OCI-LY1 (cell line): ENCODE measurements around the gene AMBRA1.

Source experiments
- H2AFZ ChIP-seq: fragments of 200-600 bp; sonication (generic), shearing (Covaris generic); 2 replicates; pipeline ENCODE4 v1.6.0; 2014; ENCODE audit warnings: antibody characterized with exemption, mild to moderate bottlenecking, low read length
- H3F3A ChIP-seq: fragments of 200-600 bp; sonication (generic), shearing (Covaris generic); 2 replicates; pipeline ENCODE4 v1.6.0; 2014; ENCODE audit warnings: mild to moderate bottlenecking, antibody characterized with exemption, low read length, moderate library complexity; ENCODE audit not compliant: insufficient read depth
- H3K27ac ChIP-seq: fragments of 200-600 bp; sonication (generic); 2 replicates; pipeline ENCODE4 v1.5.1; 2014; ENCODE audit warnings: low read length, mixed run types, mild to moderate bottlenecking, low read depth; ENCODE audit not compliant: poor library complexity, severe bottlenecking
- H3K27me3 ChIP-seq: fragments of 200-600 bp; sonication (generic); 2 replicates; pipeline ENCODE4 v1.6.0; 2014; ENCODE audit warnings: antibody characterized with exemption, mild to moderate bottlenecking, low read length, moderate library complexity; ENCODE audit not compliant: insufficient read depth
- H3K36me3 ChIP-seq: fragments of 200-600 bp; sonication (generic); 2 replicates; pipeline ENCODE4 v1.6.1; 2014; ENCODE audit warnings: mild to moderate bottlenecking, antibody characterized with exemption, low read length, moderate library complexity, mixed read lengths; ENCODE audit not compliant: insufficient read depth
- H3K4me1 ChIP-seq: fragments of 200-600 bp; sonication (generic); 2 replicates; pipeline ENCODE4 v1.5.1; 2014; ENCODE audit warnings: mild to moderate bottlenecking, low read length, moderate library complexity; ENCODE audit not compliant: insufficient read depth, severe bottlenecking
- H3K4me2 ChIP-seq: fragments of 200-600 bp; sonication (generic), shearing (Covaris generic); 2 replicates; pipeline ENCODE4 v1.6.1; 2014; ENCODE audit warnings: low read length
- H3K4me3 ChIP-seq: fragments of 200-600 bp; sonication (generic); 2 replicates; pipeline ENCODE4 v1.5.1; 2014; ENCODE audit warnings: low read length, low read depth, mild to moderate bottlenecking, mixed read lengths; ENCODE audit not compliant: poor library complexity, severe bottlenecking
- H3K79me2 ChIP-seq: fragments of 200-600 bp; shearing (Covaris generic); 2 replicates; pipeline ENCODE4 v1.6.1; 2016; ENCODE audit warnings: mixed run types, low read length, mixed read lengths; ENCODE audit not compliant: insufficient read depth
- H3K9ac ChIP-seq: fragments of 200-600 bp; sonication (generic), shearing (Covaris generic); 2 replicates; pipeline ENCODE4 v1.6.1; 2014; ENCODE audit warnings: mild to moderate bottlenecking, low read length, mixed read lengths
- H3K9me2 ChIP-seq: fragments of 200-600 bp; sonication (generic), shearing (Covaris generic); 2 replicates; pipeline ENCODE4 v1.6.1; 2014; ENCODE audit warnings: low read depth, mild to moderate bottlenecking, low read length, mixed read lengths
- H3K9me3 ChIP-seq: fragments of 200-600 bp; shearing (Covaris generic); 2 replicates; pipeline ENCODE4 v1.6.1; 2014; ENCODE audit warnings: low read length, mixed read lengths
- H4K20me1 ChIP-seq: fragments of 200-600 bp; sonication (generic), shearing (Covaris generic); 2 replicates; pipeline ENCODE4 v1.6.0; 2016; ENCODE audit warnings: mild to moderate bottlenecking, low read length; ENCODE audit not compliant: insufficient read depth
- EZH2 ChIP-seq: fragments of 200-600 bp; sonication (generic), shearing (Covaris generic); IDR thresholded peaks from 2 replicates; pipeline ENCODE4 v1.8.0; 2017; ENCODE audit warnings: borderline replicate concordance, mixed run types, mild to moderate bottlenecking, antibody characterized with exemption, low read length, moderate library complexity, mixed read lengths
- TF ChIP-seq, protein P1 (sequence below): fragments of 200-600 bp; sonication (generic), shearing (Covaris generic); IDR thresholded peaks from 2 replicates; pipeline ENCODE4 v1.5.1; 2017; ENCODE audit warnings: mild to moderate bottlenecking, antibody characterized with exemption, low read length, moderate library complexity, mixed read lengths

Gene AMBRA1

DNA sequence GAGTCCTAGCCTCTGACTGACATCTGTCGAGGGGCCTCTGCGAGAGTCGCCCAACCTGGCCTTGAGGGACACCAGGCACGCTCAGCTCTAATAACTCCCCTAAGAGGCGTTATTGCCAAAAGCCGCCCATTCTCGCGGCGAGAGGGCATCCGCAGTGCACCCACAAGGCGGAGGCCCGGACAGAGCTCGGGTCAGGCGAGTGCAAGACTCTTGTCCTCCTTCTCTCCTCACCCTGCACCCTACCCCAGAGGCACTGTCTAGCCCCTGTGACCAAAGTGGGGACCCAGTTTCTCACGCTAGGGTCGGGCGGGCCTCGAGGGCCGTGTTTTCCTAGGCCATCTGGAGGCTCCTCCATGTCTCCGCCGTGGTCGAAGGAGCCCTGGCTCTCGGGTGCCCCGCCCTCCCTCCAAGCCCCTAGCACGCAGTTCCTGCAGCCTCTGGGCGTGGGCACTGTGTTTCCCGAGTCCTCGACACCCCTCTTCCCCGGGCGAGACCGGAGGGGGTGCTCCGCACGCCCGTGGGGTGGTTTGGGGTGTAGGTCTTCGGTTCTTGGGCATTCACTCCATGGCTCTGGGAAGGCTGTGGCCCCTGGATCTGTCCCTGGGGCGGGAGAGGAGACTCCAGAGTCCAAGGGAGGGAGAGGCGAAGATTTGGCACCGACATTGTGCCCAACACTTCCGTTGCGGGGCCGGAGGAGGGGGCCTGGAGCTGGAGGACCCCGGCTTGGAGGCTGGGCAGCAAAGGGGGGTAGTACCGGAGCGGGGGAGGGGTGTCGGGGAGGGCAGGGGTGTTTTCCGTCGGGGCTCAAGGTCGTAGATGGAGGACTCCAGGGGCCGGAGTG, 203.3 kb downstream of the AMBRA1 start:
- no peak overlapping the region for H3K9ac ChIP-seq
- H3F3A ChIP-seq: no peaks in the 10 kb centered on the region
- no peaks in the 10 kb centered on the region for H3K9me3 ChIP-seq
- H3K4me2 ChIP-seq: peak overlapping the region; percentile 80
- H3K79me2 ChIP-seq: no peaks in the 10 kb centered on the region
- TF ChIP-seq EZH2: no peak
- TF ChIP-seq, protein P1, sequence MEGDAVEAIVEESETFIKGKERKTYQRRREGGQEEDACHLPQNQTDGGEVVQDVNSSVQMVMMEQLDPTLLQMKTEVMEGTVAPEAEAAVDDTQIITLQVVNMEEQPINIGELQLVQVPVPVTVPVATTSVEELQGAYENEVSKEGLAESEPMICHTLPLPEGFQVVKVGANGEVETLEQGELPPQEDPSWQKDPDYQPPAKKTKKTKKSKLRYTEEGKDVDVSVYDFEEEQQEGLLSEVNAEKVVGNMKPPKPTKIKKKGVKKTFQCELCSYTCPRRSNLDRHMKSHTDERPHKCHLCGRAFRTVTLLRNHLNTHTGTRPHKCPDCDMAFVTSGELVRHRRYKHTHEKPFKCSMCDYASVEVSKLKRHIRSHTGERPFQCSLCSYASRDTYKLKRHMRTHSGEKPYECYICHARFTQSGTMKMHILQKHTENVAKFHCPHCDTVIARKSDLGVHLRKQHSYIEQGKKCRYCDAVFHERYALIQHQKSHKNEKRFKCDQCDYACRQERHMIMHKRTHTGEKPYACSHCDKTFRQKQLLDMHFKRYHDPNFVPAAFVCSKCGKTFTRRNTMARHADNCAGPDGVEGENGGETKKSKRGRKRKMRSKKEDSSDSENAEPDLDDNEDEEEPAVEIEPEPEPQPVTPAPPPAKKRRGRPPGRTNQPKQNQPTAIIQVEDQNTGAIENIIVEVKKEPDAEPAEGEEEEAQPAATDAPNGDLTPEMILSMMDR: no peak
- no peaks in the 10 kb centered on the region for H3K9me2 ChIP-seq
- peaks cover 4% of the 10 kb centered on the region; the same call in 1 of the 2 replicates for H3K27me3 ChIP-seq
- no peak overlapping the region for H3K27ac ChIP-seq
- H2AFZ ChIP-seq: no peak overlapping the region
- peak overlapping the region; percentile 58 for H3K4me3 ChIP-seq
- no peaks in the 10 kb centered on the region for H3K36me3 ChIP-seq
- no peaks in the 10 kb centered on the region for H4K20me1 ChIP-seq
- peaks cover 24% of the 10 kb centered on the region for H3K4me1 ChIP-seq

DNA sequence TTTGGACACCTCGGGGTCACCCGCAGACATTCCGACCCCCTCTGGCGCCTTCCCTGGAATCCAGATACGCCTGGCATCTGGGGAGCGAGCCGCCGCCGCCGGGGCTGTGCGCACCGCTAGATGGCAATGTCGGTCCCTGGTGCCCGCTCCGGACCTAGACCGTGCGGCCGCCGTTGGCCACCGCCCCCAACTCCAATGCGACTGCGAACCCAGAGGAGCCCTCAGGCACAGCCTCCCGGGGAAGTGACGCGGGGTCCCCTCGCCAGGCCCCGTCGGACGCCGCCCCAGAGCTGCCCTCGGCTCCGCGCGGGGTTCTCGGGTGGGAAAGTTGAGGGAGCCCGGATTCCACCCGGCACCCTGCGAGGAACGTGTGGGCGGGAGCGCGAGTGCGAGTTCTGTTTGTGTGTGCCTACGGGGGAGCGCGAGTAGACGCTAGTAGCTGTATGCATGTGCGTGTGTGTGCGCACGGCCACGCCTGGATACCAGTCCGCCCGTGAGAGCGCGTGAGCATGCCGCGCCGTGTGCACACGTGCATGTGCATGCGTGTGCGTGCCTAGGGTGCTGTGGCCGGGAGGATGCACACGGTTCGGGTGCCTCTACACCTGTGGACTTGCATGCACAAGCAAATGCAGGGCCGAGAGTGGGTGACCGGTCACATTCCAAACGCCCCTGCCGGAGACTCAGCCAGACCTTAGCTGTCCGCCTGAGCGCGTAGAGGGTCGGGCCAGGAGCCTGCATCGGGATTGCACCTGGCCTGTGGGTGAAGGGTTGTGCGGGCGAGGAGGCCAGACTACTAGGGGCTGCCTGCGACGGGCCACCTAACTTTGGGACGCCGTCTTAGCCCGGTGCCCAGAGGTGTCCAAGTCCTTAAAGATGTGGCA, 204.1 kb downstream of the AMBRA1 start:
- TF ChIP-seq, protein P1: peak; percentile 85
- TF ChIP-seq EZH2: no peak
- peaks cover 4% of the 10 kb centered on the region; the same call in 1 of the 2 replicates for H3K27me3 ChIP-seq

DNA sequence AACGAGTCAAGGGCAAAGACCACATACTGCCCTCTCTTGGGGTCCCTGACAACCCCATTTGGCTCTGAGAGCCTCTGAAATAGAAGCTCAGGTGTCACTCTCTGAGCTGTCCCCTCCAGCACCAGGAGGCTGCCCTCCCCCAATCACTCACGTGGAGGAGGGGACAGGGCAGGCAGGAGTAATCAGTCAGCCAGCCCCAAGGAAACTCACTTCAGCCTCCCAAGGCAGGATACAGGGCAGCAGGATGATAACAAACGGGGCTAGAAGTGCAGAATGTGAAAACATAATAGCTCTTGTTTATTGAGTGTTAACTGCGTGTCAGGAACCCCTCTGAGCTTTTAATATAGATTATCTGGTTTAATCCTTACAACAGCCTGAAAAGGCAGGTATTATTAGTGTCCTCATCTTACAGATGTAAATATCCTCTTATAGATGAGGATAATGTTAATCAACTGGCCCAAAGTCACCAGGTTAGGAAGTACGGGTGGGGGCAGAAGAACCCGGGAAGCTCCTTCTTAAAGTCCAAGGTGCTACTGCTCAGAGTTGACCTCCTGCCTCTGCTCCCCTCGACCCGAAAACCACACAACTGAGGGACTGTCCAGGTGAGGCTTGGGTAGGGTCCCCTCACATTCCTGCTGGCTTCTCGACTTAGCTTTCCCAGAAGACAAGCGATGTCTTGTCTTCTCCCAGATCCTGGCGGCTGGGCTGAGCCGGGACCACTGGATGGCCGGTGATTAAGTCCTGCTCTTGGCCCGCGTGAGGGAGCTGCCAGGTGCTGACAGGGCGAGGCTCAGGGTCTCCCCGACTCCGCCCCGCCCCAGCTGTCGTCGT, 205.0 kb downstream of the AMBRA1 start:
- H3K9me2 ChIP-seq: no peaks in the 10 kb centered on the region
- peaks cover 4% of the 10 kb centered on the region; the same call in 1 of the 2 replicates for H3K27me3 ChIP-seq
- no peaks in the 10 kb centered on the region for H4K20me1 ChIP-seq
- no peak for TF ChIP-seq EZH2
- no peak overlapping the region for H3K4me3 ChIP-seq
- no peaks in the 10 kb centered on the region for H3K79me2 ChIP-seq
- H3K9me3 ChIP-seq: no peaks in the 10 kb centered on the region
- H3K9ac ChIP-seq: no peak overlapping the region
- peaks cover 24% of the 10 kb centered on the region for H3K4me1 ChIP-seq
- H3K36me3 ChIP-seq: no peaks in the 10 kb centered on the region
- no peaks in the 10 kb centered on the region for H3F3A ChIP-seq
- H3K4me2 ChIP-seq: peak overlapping the region; percentile 80; the same call in 1 of the 2 replicates
- no peak overlapping the region for H2AFZ ChIP-seq
- H3K27ac ChIP-seq: no peak overlapping the region

More for the DNA sequence above, 204.1 kb downstream of the AMBRA1 start:
- no peaks in the 10 kb centered on the region for H3K36me3 ChIP-seq
- peak overlapping the region; percentile 80 for H3K4me2 ChIP-seq
- no peak overlapping the region for H2AFZ ChIP-seq
- peaks cover 24% of the 10 kb centered on the region for H3K4me1 ChIP-seq
- H3K9ac ChIP-seq: no peak overlapping the region
- H3F3A ChIP-seq: no peaks in the 10 kb centered on the region
- no peaks in the 10 kb centered on the region for H3K79me2 ChIP-seq
- no peaks in the 10 kb centered on the region for H3K9me2 ChIP-seq
- H4K20me1 ChIP-seq: no peaks in the 10 kb centered on the region
- no peaks in the 10 kb centered on the region for H3K9me3 ChIP-seq
- no peak overlapping the region for H3K27ac ChIP-seq
- peak overlapping the region; percentile 58 for H3K4me3 ChIP-seq
